Measurements from ENCODE around the gene TLCD3A. TPM values are rescaled to one million over a fixed set of nuclear protein-coding genes. Genes with fewer than 3 reads are reported as not detected.

Gene TLCD3A
- total RNA-seq, 1 experiment from 2014 or later = 21.6 TPM

DNA sequence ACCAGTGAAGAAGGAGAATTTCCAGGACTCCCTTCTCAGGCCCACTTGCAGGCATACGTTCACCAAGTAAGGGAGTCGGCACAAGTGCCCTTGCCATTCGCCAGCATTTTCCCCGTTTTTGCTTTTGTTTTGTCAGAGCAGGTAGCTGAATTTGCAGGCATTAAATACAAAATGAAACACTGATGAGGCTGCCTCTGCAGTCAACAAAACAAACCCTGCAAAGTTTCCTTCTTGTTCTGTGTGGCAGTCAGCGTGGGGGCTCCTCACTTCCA lies 41.9 kb downstream of the TLCD3A start:
- POLR2A ChIA-PET = no interaction called here
- H3K4me3 Mint-ChIP-seq = no peak overlapping the region
- no peaks in the 10 kb centered on the region for H3K27me3 Mint-ChIP-seq (ENCODE audit: low read depth)
- no peaks in the 10 kb centered on the region for H3K4me1 Mint-ChIP-seq
- TF ChIP-seq SMAD3 (CRISPR knock-in tag; IDR thresholded peaks at IDR 0.05; ENCODE audit: borderline replicate concordance) (no peak), FOXP1 (CRISPR knock-in tag; IDR thresholded peaks at IDR 0.05; ENCODE audit: borderline replicate concordance) (no peak), ETV6 (CRISPR knock-in tag; IDR thresholded peaks at IDR 0.05) (no peak), ZNF232 (CRISPR knock-in tag; IDR thresholded peaks at IDR 0.05) (no peak), NFYB (CRISPR knock-in tag; conservative IDR thresholded peaks at IDR 0.05; ENCODE audit: low read depth) (no peak), ELF4 (CRISPR knock-in tag; IDR thresholded peaks at IDR 0.05; ENCODE audit: low read depth) (no peak), JUN (CRISPR knock-in tag; IDR thresholded peaks at IDR 0.05) (no peak), NR2C2 (CRISPR knock-in tag; IDR thresholded peaks at IDR 0.05) (no peak), PRRX2 (CRISPR knock-in tag; IDR thresholded peaks at IDR 0.05) (no peak), NFE2L1 (CRISPR knock-in tag; IDR thresholded peaks at IDR 0.05) (no peak), FOXK1 (CRISPR knock-in tag; IDR thresholded peaks at IDR 0.05) (no peak)
- TF ChIP-seq, protein P1, sequence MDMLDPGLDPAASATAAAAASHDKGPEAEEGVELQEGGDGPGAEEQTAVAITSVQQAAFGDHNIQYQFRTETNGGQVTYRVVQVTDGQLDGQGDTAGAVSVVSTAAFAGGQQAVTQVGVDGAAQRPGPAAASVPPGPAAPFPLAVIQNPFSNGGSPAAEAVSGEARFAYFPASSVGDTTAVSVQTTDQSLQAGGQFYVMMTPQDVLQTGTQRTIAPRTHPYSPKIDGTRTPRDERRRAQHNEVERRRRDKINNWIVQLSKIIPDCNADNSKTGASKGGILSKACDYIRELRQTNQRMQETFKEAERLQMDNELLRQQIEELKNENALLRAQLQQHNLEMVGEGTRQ (CRISPR knock-in tag; IDR thresholded peaks at IDR 0.05) = no peak
- TF ChIP-seq, protein P2, sequence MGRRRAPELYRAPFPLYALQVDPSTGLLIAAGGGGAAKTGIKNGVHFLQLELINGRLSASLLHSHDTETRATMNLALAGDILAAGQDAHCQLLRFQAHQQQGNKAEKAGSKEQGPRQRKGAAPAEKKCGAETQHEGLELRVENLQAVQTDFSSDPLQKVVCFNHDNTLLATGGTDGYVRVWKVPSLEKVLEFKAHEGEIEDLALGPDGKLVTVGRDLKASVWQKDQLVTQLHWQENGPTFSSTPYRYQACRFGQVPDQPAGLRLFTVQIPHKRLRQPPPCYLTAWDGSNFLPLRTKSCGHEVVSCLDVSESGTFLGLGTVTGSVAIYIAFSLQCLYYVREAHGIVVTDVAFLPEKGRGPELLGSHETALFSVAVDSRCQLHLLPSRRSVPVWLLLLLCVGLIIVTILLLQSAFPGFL (CRISPR knock-in tag; IDR thresholded peaks at IDR 0.05; ENCODE audit: borderline replicate concordance) = no peak
- TF ChIP-seq, protein P3, sequence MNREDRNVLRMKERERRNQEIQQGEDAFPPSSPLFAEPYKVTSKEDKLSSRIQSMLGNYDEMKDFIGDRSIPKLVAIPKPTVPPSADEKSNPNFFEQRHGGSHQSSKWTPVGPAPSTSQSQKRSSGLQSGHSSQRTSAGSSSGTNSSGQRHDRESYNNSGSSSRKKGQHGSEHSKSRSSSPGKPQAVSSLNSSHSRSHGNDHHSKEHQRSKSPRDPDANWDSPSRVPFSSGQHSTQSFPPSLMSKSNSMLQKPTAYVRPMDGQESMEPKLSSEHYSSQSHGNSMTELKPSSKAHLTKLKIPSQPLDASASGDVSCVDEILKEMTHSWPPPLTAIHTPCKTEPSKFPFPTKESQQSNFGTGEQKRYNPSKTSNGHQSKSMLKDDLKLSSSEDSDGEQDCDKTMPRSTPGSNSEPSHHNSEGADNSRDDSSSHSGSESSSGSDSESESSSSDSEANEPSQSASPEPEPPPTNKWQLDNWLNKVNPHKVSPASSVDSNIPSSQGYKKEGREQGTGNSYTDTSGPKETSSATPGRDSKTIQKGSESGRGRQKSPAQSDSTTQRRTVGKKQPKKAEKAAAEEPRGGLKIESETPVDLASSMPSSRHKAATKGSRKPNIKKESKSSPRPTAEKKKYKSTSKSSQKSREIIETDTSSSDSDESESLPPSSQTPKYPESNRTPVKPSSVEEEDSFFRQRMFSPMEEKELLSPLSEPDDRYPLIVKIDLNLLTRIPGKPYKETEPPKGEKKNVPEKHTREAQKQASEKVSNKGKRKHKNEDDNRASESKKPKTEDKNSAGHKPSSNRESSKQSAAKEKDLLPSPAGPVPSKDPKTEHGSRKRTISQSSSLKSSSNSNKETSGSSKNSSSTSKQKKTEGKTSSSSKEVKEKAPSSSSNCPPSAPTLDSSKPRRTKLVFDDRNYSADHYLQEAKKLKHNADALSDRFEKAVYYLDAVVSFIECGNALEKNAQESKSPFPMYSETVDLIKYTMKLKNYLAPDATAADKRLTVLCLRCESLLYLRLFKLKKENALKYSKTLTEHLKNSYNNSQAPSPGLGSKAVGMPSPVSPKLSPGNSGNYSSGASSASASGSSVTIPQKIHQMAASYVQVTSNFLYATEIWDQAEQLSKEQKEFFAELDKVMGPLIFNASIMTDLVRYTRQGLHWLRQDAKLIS (CRISPR knock-in tag; IDR thresholded peaks at IDR 0.05; ENCODE audit: borderline replicate concordance) = no peak
- TF ChIP-seq, protein P4, sequence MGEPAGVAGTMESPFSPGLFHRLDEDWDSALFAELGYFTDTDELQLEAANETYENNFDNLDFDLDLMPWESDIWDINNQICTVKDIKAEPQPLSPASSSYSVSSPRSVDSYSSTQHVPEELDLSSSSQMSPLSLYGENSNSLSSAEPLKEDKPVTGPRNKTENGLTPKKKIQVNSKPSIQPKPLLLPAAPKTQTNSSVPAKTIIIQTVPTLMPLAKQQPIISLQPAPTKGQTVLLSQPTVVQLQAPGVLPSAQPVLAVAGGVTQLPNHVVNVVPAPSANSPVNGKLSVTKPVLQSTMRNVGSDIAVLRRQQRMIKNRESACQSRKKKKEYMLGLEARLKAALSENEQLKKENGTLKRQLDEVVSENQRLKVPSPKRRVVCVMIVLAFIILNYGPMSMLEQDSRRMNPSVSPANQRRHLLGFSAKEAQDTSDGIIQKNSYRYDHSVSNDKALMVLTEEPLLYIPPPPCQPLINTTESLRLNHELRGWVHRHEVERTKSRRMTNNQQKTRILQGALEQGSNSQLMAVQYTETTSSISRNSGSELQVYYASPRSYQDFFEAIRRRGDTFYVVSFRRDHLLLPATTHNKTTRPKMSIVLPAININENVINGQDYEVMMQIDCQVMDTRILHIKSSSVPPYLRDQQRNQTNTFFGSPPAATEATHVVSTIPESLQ (CRISPR knock-in tag; IDR thresholded peaks at IDR 0.05) = no peak
- H3K27ac Mint-ChIP-seq = no peak overlapping the region
- DNase-seq (ENCODE audit: low spot score) (no peak), ATAC-seq (no peak)
- H3K9me3 Mint-ChIP-seq = no peaks in the 10 kb centered on the region
- CTCF ChIA-PET = no interaction called here
- H3K36me3 Mint-ChIP-seq = peaks cover 80% of the 10 kb centered on the region

DNA sequence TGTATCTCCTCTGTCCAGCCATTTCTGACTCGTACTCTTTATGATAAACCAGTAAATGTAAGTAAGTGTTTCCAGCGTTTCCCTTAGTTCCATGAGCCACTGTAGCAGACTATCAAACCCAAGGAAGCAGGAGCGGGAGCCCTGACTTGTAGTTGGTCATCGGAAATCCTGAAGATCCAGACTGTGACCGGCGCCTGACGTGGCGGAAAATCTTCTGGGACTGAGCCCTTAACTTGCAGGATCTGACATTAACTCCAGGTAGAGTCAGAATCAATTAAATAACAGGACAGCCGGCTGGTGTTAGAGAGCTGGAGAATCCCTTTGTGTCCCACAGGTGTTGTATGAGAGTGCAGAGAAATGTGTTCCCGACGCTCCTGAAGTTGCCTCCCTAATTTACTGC lies 45.7 kb downstream of the TLCD3A start:
- no peaks in the 10 kb centered on the region for H3K27me3 Mint-ChIP-seq (ENCODE audit: low read depth)
- H3K9me3 Mint-ChIP-seq = no peaks in the 10 kb centered on the region
- DNase-seq (ENCODE audit: low spot score) (no peak), ATAC-seq (no peak)
- TF ChIP-seq NFATC4 (CRISPR knock-in tag; IDR thresholded peaks at IDR 0.05) = no peak
- TF ChIP-seq, protein P5, sequence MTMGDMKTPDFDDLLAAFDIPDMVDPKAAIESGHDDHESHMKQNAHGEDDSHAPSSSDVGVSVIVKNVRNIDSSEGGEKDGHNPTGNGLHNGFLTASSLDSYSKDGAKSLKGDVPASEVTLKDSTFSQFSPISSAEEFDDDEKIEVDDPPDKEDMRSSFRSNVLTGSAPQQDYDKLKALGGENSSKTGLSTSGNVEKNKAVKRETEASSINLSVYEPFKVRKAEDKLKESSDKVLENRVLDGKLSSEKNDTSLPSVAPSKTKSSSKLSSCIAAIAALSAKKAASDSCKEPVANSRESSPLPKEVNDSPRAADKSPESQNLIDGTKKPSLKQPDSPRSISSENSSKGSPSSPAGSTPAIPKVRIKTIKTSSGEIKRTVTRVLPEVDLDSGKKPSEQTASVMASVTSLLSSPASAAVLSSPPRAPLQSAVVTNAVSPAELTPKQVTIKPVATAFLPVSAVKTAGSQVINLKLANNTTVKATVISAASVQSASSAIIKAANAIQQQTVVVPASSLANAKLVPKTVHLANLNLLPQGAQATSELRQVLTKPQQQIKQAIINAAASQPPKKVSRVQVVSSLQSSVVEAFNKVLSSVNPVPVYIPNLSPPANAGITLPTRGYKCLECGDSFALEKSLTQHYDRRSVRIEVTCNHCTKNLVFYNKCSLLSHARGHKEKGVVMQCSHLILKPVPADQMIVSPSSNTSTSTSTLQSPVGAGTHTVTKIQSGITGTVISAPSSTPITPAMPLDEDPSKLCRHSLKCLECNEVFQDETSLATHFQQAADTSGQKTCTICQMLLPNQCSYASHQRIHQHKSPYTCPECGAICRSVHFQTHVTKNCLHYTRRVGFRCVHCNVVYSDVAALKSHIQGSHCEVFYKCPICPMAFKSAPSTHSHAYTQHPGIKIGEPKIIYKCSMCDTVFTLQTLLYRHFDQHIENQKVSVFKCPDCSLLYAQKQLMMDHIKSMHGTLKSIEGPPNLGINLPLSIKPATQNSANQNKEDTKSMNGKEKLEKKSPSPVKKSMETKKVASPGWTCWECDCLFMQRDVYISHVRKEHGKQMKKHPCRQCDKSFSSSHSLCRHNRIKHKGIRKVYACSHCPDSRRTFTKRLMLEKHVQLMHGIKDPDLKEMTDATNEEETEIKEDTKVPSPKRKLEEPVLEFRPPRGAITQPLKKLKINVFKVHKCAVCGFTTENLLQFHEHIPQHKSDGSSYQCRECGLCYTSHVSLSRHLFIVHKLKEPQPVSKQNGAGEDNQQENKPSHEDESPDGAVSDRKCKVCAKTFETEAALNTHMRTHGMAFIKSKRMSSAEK (CRISPR knock-in tag; IDR thresholded peaks at IDR 0.05; ENCODE audit: borderline replicate concordance) = no peak
- TF ChIP-seq, protein P6, sequence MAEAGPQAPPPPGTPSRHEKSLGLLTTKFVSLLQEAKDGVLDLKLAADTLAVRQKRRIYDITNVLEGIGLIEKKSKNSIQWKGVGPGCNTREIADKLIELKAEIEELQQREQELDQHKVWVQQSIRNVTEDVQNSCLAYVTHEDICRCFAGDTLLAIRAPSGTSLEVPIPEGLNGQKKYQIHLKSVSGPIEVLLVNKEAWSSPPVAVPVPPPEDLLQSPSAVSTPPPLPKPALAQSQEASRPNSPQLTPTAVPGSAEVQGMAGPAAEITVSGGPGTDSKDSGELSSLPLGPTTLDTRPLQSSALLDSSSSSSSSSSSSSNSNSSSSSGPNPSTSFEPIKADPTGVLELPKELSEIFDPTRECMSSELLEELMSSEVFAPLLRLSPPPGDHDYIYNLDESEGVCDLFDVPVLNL (CRISPR knock-in tag; IDR thresholded peaks at IDR 0.05; ENCODE audit: borderline replicate concordance, low read depth) = no peak
- no peak for TF ChIP-seq HMGA2 (CRISPR knock-in tag; IDR thresholded peaks at IDR 0.05)
- no peak for TF ChIP-seq JUN (CRISPR knock-in tag; IDR thresholded peaks at IDR 0.05)
- TF ChIP-seq, protein P7, sequence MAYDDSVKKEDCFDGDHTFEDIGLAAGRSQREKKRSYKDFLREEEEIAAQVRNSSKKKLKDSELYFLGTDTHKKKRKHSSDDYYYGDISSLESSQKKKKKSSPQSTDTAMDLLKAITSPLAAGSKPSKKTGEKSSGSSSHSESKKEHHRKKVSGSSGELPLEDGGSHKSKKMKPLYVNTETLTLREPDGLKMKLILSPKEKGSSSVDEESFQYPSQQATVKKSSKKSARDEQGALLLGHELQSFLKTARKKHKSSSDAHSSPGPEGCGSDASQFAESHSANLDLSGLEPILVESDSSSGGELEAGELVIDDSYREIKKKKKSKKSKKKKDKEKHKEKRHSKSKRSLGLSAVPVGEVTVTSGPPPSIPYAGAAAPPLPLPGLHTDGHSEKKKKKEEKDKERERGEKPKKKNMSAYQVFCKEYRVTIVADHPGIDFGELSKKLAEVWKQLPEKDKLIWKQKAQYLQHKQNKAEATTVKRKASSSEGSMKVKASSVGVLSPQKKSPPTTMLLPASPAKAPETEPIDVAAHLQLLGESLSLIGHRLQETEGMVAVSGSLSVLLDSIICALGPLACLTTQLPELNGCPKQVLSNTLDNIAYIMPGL (CRISPR knock-in tag; IDR thresholded peaks at IDR 0.05) = no peak
- ChIA-PET POLR2A (no interaction called here), CTCF (no interaction called here)
- no peak overlapping the region for H3K4me3 Mint-ChIP-seq
- no peak overlapping the region for H3K27ac Mint-ChIP-seq
- peaks cover 56% of the 10 kb centered on the region for H3K36me3 Mint-ChIP-seq
- peaks cover 10% of the 10 kb centered on the region for H3K4me1 Mint-ChIP-seq

All from WTC11 (cell line).